Type B pancreatic cell (in vitro differentiated cells): ENCODE results near the gene SAMD7. TPM values are rescaled to one million over a fixed set of nuclear protein-coding genes. Genes with fewer than 3 reads are reported as not detected.

ENCODE experiments used
- DNase-seq: peaks from one replicate; pipeline ENCODE4 v3.0.0; 2021; ENCODE audit warnings: mixed read lengths; ENCODE audit not compliant: unreplicated experiment; ENCODE audit errors: extremely low spot score
- H3K27ac Mint-ChIP-seq: 2 replicates; pipeline ENCODE4 v1.8.0; 2021; ENCODE audit warnings: mild to moderate bottlenecking, mixed read lengths
- H3K27me3 Mint-ChIP-seq: 2 replicates; pipeline ENCODE4 v1.8.0; 2021; ENCODE audit warnings: mixed read lengths
- H3K36me3 Mint-ChIP-seq: 2 replicates; pipeline ENCODE4 v1.8.0; 2021; ENCODE audit warnings: mixed read lengths
- H3K4me1 Mint-ChIP-seq: one replicate; pipeline ENCODE4 v1.8.0; 2021; ENCODE audit warnings: mixed read lengths; ENCODE audit not compliant: unreplicated experiment
- H3K4me3 Mint-ChIP-seq: 2 replicates; pipeline ENCODE4 v1.8.0; 2021; ENCODE audit warnings: mild to moderate bottlenecking, mixed read lengths
- H3K9me3 Mint-ChIP-seq: 2 replicates; pipeline ENCODE4 v1.8.0; 2021; ENCODE audit warnings: mixed read lengths
- total RNA-seq: library from RNA; stranded (reverse); gene quantifications from 2 replicates; pipeline ENCODE4 v1.2.1, GENCODE V29; 2021; ENCODE audit warnings: low replicate concordance
- TF ChIP-seq, protein P1 (sequence below): fragments of 200-600 bp; sonication (generic); conservative IDR thresholded peaks from 2 replicates; pipeline ENCODE4 v1.5.0; 2021; ENCODE audit warnings: antibody characterized with exemption, mild to moderate bottlenecking

Gene SAMD7
- total RNA-seq, 1 donor from 2014 or later: not detected

DNA sequence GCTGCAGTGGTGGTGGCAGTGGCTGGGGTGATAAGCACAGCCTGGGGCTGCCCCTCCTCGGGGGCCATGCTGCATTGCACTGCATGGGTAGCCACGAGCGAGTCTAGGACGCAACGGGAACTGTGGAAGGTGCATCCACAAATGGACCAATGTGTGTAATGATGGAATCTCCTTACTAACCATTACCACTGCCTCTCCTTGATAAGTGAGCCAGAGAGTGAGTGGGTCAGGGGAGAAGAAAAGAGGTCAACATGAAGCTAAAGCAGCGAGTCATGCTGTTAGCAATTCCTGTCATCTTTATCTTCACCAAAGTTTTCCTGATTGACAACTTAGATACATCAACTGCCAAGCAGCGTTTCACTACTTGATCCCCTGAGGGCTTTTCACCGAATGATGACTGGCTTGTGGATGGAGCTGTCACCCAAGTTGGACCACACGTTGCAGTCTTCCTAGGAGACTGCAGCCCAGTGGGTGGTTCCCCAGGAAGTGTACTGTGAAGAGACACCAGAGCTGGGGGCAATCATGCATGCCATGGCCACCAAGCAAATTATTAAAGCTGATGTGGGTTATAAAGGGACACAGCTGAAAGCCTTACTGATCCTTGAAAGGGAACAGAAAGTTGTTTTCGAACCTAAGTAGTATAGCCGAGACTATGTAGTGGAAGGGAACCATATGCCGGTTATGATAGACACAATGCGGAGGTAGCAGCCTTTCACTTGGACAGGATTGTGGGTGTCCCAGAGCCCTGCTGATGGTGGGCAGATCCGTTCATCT lies 20.6 kb downstream of the SAMD7 start:
- no peak overlapping the region for H3K4me3 Mint-ChIP-seq
- no peak overlapping the region for H3K27ac Mint-ChIP-seq

DNA sequence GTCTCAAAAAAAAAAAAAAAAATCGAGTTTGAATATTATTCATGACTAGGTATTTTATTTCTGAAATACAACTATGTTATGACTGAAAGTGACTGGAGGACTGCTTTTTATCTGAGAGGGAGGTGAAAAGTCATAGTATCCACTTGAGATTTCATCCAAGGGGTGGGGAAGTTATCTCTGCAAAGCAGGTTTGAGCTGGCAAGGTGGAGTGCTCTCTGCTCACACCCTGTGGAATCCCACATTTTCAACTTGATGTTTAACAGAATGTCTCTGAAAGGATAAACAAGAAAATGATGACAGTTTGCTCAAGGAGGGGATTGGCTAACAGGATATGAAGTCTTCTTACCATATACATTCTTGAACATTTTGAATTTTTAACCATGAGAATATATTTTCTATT lies 27.9 kb downstream of the SAMD7 start:
- H3K9me3 Mint-ChIP-seq: no peaks in the 10 kb centered on the region
- peaks cover 30% of the 10 kb centered on the region for H3K27me3 Mint-ChIP-seq
- H3K4me1 Mint-ChIP-seq: no peaks in the 10 kb centered on the region
- no peak overlapping the region for H3K4me3 Mint-ChIP-seq
- H3K27ac Mint-ChIP-seq: no peak overlapping the region
- TF ChIP-seq, protein P1, sequence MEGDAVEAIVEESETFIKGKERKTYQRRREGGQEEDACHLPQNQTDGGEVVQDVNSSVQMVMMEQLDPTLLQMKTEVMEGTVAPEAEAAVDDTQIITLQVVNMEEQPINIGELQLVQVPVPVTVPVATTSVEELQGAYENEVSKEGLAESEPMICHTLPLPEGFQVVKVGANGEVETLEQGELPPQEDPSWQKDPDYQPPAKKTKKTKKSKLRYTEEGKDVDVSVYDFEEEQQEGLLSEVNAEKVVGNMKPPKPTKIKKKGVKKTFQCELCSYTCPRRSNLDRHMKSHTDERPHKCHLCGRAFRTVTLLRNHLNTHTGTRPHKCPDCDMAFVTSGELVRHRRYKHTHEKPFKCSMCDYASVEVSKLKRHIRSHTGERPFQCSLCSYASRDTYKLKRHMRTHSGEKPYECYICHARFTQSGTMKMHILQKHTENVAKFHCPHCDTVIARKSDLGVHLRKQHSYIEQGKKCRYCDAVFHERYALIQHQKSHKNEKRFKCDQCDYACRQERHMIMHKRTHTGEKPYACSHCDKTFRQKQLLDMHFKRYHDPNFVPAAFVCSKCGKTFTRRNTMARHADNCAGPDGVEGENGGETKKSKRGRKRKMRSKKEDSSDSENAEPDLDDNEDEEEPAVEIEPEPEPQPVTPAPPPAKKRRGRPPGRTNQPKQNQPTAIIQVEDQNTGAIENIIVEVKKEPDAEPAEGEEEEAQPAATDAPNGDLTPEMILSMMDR: no peak
- no peaks in the 10 kb centered on the region for H3K36me3 Mint-ChIP-seq
- DNase-seq: no peak

More for the DNA sequence above, 20.6 kb downstream of the SAMD7 start:
- H3K4me1 Mint-ChIP-seq: no peaks in the 10 kb centered on the region
- TF ChIP-seq, protein P1: no peak
- no peaks in the 10 kb centered on the region for H3K9me3 Mint-ChIP-seq
- DNase-seq: no peak
- no peaks in the 10 kb centered on the region for H3K36me3 Mint-ChIP-seq
- peaks cover 41% of the 10 kb centered on the region for H3K27me3 Mint-ChIP-seq

DNA sequence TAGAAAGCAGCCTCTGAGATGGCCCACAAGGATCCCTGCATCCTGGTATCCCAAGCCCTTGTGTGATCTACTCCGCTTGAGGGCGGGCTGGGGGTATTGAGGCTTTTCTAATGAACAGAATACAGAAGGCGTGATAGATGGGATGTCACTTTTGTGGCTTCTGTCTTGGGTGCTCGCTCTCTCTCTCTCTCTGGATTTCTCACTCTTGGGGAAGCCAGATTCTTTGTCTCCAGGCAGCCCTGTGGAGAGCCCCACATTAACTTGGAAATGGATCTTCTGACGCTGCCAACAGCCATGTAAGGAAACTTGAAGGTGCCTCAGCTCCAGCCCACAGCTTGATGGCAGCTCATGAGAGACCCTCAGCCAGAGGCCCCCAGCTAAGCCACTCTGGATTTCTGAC lies 28.4 kb downstream of the SAMD7 start:
- H3K4me3 Mint-ChIP-seq: no peak overlapping the region
- H3K27me3 Mint-ChIP-seq: peaks cover 27% of the 10 kb centered on the region

DNA sequence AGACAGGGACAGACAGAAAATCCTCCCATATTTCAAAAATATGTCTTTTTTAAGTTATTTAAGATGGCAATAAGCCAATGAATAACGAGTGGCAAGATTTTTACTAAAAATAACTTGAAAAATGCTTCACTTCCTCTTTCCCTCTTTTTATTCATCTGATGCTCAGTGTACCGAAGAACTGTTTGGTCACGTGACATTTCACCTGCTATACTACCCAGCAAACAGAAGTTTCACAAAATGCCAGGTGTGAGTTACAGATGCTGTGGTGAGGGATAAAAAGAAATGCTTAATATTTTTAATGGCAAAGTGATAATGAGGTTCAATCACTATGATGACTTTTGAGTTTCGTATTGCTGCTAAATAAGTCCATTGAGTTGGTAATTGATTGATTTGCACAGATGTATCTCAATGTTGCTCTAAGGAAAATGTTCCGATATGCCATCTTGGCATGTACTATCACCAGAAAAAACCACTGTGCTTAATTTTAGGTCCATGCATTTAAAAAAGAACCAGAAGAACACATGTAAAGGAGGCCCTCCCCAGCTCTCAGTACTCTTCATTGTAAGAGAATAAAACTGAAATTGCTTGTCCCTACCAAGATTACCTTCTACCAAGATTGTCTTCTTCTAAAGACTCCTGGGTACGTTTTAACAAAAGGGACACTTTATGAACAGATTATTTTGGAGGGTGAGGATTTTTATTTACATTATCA lies 29.3 kb downstream of the SAMD7 start:
- Mint-ChIP-seq H3K4me3 (no peak overlapping the region), H3K27ac (no peak overlapping the region), H3K36me3 (no peaks in the 10 kb centered on the region), H3K4me1 (peaks cover 6% of the 10 kb centered on the region), H3K27me3 (peaks cover 18% of the 10 kb centered on the region), H3K9me3 (no peaks in the 10 kb centered on the region)
- TF ChIP-seq, protein P1: no peak
- DNase-seq: no peak

More for the DNA sequence above, 28.4 kb downstream of the SAMD7 start:
- Mint-ChIP-seq H3K27ac (no peak overlapping the region), H3K36me3 (no peaks in the 10 kb centered on the region), H3K4me1 (no peaks in the 10 kb centered on the region), H3K9me3 (no peaks in the 10 kb centered on the region)
- DNase-seq: no peak
- TF ChIP-seq, protein P1: no peak

- Mint-ChIP-seq H3K36me3 (no peaks in the 10 kb centered on the region), H3K27ac (no peak overlapping the region), H3K27me3 (peaks cover 4% of the 10 kb centered on the region), H3K9me3 (no peaks in the 10 kb centered on the region), H3K4me3 (no peak overlapping the region), H3K4me1 (peaks cover 18% of the 10 kb centered on the region)
- no peak for DNase-seq
- TF ChIP-seq, protein P1: no peak
Measured at GRCh38 chr3:169945313-169945712, 33.9 kb downstream of the SAMD7 start.
